ENCODE results near the gene DUSP15. TPM values are rescaled to one million over a fixed set of nuclear protein-coding genes. Genes with fewer than 3 reads are reported as not detected.

The DUSP15 gene
- total RNA-seq, 1 experiment from 2014 or later, result not detected

- TF ChIP-seq CTCF (IDR thresholded peaks at IDR 0.05 in 2 of 3, conservative IDR thresholded peaks at IDR 0.05 in 1 of 3; ENCODE audit: borderline replicate concordance in 1 of 3, insufficient read depth in 1 of 3, low read depth in 2 of 3, low read length in 2 of 3) (no peak), ZNF274 (IDR thresholded peaks at IDR 0.05; ENCODE audit: low read depth, low read length) (no peak), ATF3 (IDR thresholded peaks at IDR 0.05) (no peak), SRF (IDR thresholded peaks at IDR 0.05; ENCODE audit: low read depth) (no peak), EZH2phosphoT487 (IDR thresholded peaks at IDR 0.05; ENCODE audit: borderline replicate concordance) (no peak), EZH2 (IDR thresholded peaks at IDR 0.05) (no peak), YY1 (IDR thresholded peaks at IDR 0.05; ENCODE audit: extremely low read depth, insufficient replicate concordance, low read depth, low read length) (no peak), SP1 (IDR thresholded peaks at IDR 0.05; ENCODE audit: low read depth) (no peak), POLR2AphosphoS5 (IDR thresholded peaks at IDR 0.05; ENCODE audit: low read depth, low read length) (no peak)
Measured at GRCh38 chr20:31853481-31853880, 16.8 kb downstream of the DUSP15 start (continued).

GRCh38 chr20:31851240-31851955 is 18.9 kb downstream of the DUSP15 start:
- POLR2A ChIA-PET, result no interaction called here

More at GRCh38 chr20:31851240-31851955, 18.9 kb downstream of the DUSP15 start:
- TF ChIP-seq JUND (IDR thresholded peaks at IDR 0.05) (no peak), CTCF (IDR thresholded peaks at IDR 0.05 in 2 of 3, conservative IDR thresholded peaks at IDR 0.05 in 1 of 3; ENCODE audit: borderline replicate concordance in 1 of 3, insufficient read depth in 1 of 3, low read depth in 2 of 3, low read length in 2 of 3) (no peak)
- H3K4me3 ChIP-seq (replicated peaks in 1 of 2; ENCODE audit: low read depth in 1 of 2, low read length in 2 of 2), result no peak overlapping the region
- no peaks in the 10 kb centered on the region for H3K36me3 ChIP-seq (ENCODE audit: control insufficient read depth in 1 of 2, insufficient read depth in 2 of 2, low read length in 2 of 2)
- no peak overlapping the region for H3K9ac ChIP-seq (ENCODE audit: low read length)
- CTCF ChIA-PET, result interaction anchor here (1.0 to 3.3 kb wide), 7 partner anchors 10 to 258 kb away, joined by 3 to 44 read pairs (median 5); partner anchors contain the start of genes PDRG1 and TM9SF4
- H3K9me3 ChIP-seq (ENCODE audit: control insufficient read depth in 1 of 2, insufficient read depth in 1 of 2, low read depth in 1 of 2, low read length in 2 of 2), result no peaks in the 10 kb centered on the region
- RAD21 ChIA-PET (ENCODE audit: low non-redundant PET in 1 of 2, low total read pairs in 2 of 2, uncharacterized antibody in 2 of 2, unreplicated experiment in 2 of 2), result interaction anchor here in 1 of 2 experiments (0.8 kb wide), 1 partner anchor 166 kb away, joined by 3 read pairs; no protein-coding TSS in a partner anchor
- H3K27me3 ChIP-seq (ENCODE audit: insufficient read depth, low read length), result no peaks in the 10 kb centered on the region; the same call in 1 of the 2 replicates
- ATAC-seq (no peak), DNase-seq (ENCODE audit: low read depth, low spot score) (no peak)
- H3K79me2 ChIP-seq (ENCODE audit: insufficient read depth, low read length), result no peaks in the 10 kb centered on the region
- H3K4me1 ChIP-seq (ENCODE audit: control insufficient read depth in 1 of 2, insufficient read depth in 2 of 2, low read length in 2 of 2), result no peaks in the 10 kb centered on the region
- H2AFZ ChIP-seq (ENCODE audit: low read depth, low read length, poor library complexity, severe bottlenecking), result no peak overlapping the region
- no peak overlapping the region for H3K27ac ChIP-seq (ENCODE audit: low read depth, low read length)
- no TSS peak for BruUV-seq (replicated peaks)
- no peaks in the 10 kb centered on the region for H3K9me2 ChIP-seq (ENCODE audit: insufficient read depth)
- intact Hi-C loops (cut with micrococcal nuclease), result loop anchor here (5.0 kb wide), 1 partner anchor 801 kb away; no protein-coding TSS in a partner anchor
- H3K4me2 ChIP-seq (ENCODE audit: low read length), result no peak overlapping the region
- H4K20me1 ChIP-seq (ENCODE audit: insufficient read depth), result no peaks in the 10 kb centered on the region
